K562 (cell line): ENCODE data around the gene AKNA. TPM values are rescaled to one million over a fixed set of nuclear protein-coding genes. Genes with fewer than 3 reads are reported as not detected.

Experiments
- ATAC-seq: fragments of 200-7000 bp; cut with Tn5 transposase; 3 replicates; pipeline ENCODE4 v1.9.1; 2020; ENCODE audit warnings: moderate library complexity
- BruUV-seq: library from RNA; stranded (reverse); fragments of 400-500 nt; replicated peaks from 2 replicates; lab custom pipeline; 2021; lab: Mats Ljungman, UMichigan
- CTCF ChIA-PET: fragments of 300-600 bp; formaldehyde crosslinking; extraction: SDS; loops from one replicate; lab custom pipeline; 2021; ENCODE audit warnings: low intra/inter-chr PET ratio; lab: Yijun Ruan, JAX
- POLR2A ChIA-PET: fragments of 300-600, 350-650 bp; sonication (Branson Sonifier 250); formaldehyde crosslinking; extraction: SDS; loops from one replicate; lab custom pipeline; 2021; ENCODE audit warnings: antibody characterized with exemption, inconsistent platforms; lab: Yijun Ruan, JAX
- DNase-seq, 4 experiments: peaks; one replicate each; pipeline versions ENCODE4 v3.0.0 to v3.0.0-alpha.2; 2011 to 2018; ENCODE audit warnings: low spot score in 3 of 4, mixed read lengths in 3 of 4; ENCODE audit errors: extremely low read depth in 1 of 4
- FAIRE-seq: peaks from 2 replicates; lab custom pipeline; 2011; peaks lifted over from hg19 to GRCh38; lab: Jason Lieb, UNC
- H2AFZ ChIP-seq: 2 replicates; pipeline ENCODE4 v1.6.0; 2011; ENCODE audit warnings: low read depth, low read length, control low read depth, inconsistent platforms
- H3K27ac ChIP-seq: fragments of 200-600 bp; 3 replicates; pipeline ENCODE4 v1.8.0; 2011; ENCODE audit warnings: low read depth, mild to moderate bottlenecking, control low read depth, inconsistent platforms, low read length, moderate library complexity, mixed read lengths; ENCODE audit errors: extremely low read depth
- H3K27me3 ChIP-seq, 2 experiments: fragments of 300-600 bp in 1 of 2; 2 replicates in 1 of 2; 3 replicates in 1 of 2; pipeline versions ENCODE4 v1.6.0 to v1.8.0; 2011; ENCODE audit warnings: inconsistent platforms in 2 of 2, low read length in 2 of 2, mild to moderate bottlenecking in 1 of 2, mixed read lengths in 1 of 2, moderate library complexity in 1 of 2; ENCODE audit not compliant: control insufficient read depth in 2 of 2, insufficient read depth in 2 of 2
- H3K36me3 ChIP-seq: fragments of 300-600 bp; 3 replicates; pipeline ENCODE4 v1.8.0; 2011; ENCODE audit warnings: mild to moderate bottlenecking, low read length, inconsistent platforms; ENCODE audit not compliant: control insufficient read depth, insufficient read depth
- H3K4me1 ChIP-seq, 2 experiments: fragments of 200-600 bp in 1 of 2; replicated peaks in 1 of 2; 2 replicates in 1 of 2; 3 replicates in 1 of 2; pipeline versions ENCODE4 v1.5.1 to v1.8.0; 2011; ENCODE audit warnings: inconsistent platforms in 2 of 2, low read length in 2 of 2, mild to moderate bottlenecking in 1 of 2, mixed read lengths in 1 of 2, moderate library complexity in 1 of 2; ENCODE audit not compliant: control insufficient read depth in 2 of 2, insufficient read depth in 2 of 2
- H3K4me2 ChIP-seq: 2 replicates; pipeline ENCODE4 v1.6.1; 2011; ENCODE audit warnings: low read length, control low read depth, inconsistent platforms, mixed read lengths; ENCODE audit not compliant: insufficient read depth
- H3K4me3 ChIP-seq: fragments of 200-600 bp; sonication (generic), shearing (Covaris generic); 2 replicates; pipeline ENCODE4 v1.5.1; 2016; ENCODE audit warnings: control low read depth, inconsistent platforms
- H3K79me2 ChIP-seq: fragments of 200-600 bp; 3 replicates; pipeline ENCODE4 v1.8.0; 2011; ENCODE audit warnings: low read length, inconsistent platforms; ENCODE audit not compliant: control insufficient read depth, insufficient read depth
- H3K9ac ChIP-seq, 2 experiments: 2 replicates each; pipeline versions ENCODE4 v1.6.0 to v1.6.1; 2011; ENCODE audit warnings: low read depth in 2 of 2, low read length in 2 of 2, control low read depth in 1 of 2, inconsistent platforms in 1 of 2, mild to moderate bottlenecking in 1 of 2, mixed read lengths in 1 of 2; ENCODE audit not compliant: insufficient read depth in 1 of 2
- H3K9me1 ChIP-seq: one replicate; pipeline ENCODE4 v1.6.0; 2011; ENCODE audit warnings: inconsistent platforms, mild to moderate bottlenecking, low read length, moderate library complexity; ENCODE audit not compliant: control insufficient read depth, insufficient read depth
- H3K9me3 ChIP-seq: replicated peaks from 2 replicates; pipeline ENCODE4 v1.5.1; 2011; ENCODE audit warnings: low read depth, low read length, inconsistent platforms; ENCODE audit not compliant: control insufficient read depth, insufficient read depth
- H4K20me1 ChIP-seq: replicated peaks from 2 replicates; pipeline ENCODE4 v1.6.1; 2011; ENCODE audit warnings: low read length, inconsistent platforms, mixed read lengths; ENCODE audit not compliant: control insufficient read depth, insufficient read depth
- POLR3A ChIP-seq: IDR thresholded peaks from 2 replicates; pipeline ENCODE4 v1.6.1; 2011; ENCODE audit warnings: borderline replicate concordance, mild to moderate bottlenecking, moderate library complexity; ENCODE audit not compliant: insufficient read length, insufficient read depth; ENCODE audit errors: extremely low read depth
- RNF219 ChIP-seq: fragments of 250-450 bp; sonication (Bioruptor Pico); IDR thresholded peaks from 2 replicates; pipeline ENCODE4 v1.5.0; 2022; ENCODE audit warnings: mild to moderate bottlenecking
- ZNF24 ChIP-seq: fragments of 450-650 bp; IDR thresholded peaks from 2 replicates; pipeline ENCODE4 v1.6.1; 2016
- WGBS: fragments of 100-300 bp; shearing (Covaris generic); methylation state at CpG from one replicate; pipeline ENCODE4 v1.1.6; 2016; ENCODE audit warnings: low coverage, mixed read lengths; ENCODE audit not compliant: insufficient coverage; ENCODE audit errors: missing lambda C conversion rate; 5-methylcytosine and 5-hydroxymethylcytosine counted together
- in situ Hi-C: fragments of 300-500 bp; cut with MboI; formaldehyde crosslinking; loops from 4 replicates; pipeline ENCODE4 v1.15.0; 2018; ENCODE audit warnings: inconsistent platforms, mixed read lengths
- intact Hi-C: fragments of 100-400 bp; cut with micrococcal nuclease; formaldehyde crosslinking; loops from 2 replicates; pipeline ENCODE4 v1.14.2; 2022
- polyA plus RNA-seq, 8 experiments: library from polyadenylated mRNA; depleted of rRNA in 4 of 8; stranded (reverse) in 5 of 8; unstranded in 3 of 8; fragments of >200 nt; fragmentation: Nextera tagmentation in 2 of 8; fragmentation: Illumina TruSeq in 1 of 8; extraction: Ambion mirVana in 2 of 8; extraction: Trizol in 1 of 8; gene quantifications; 2 replicates each; pipeline versions ENCODE4 v1.2.1 to v1.2.3, GENCODE V29; 2011 to 2014; ENCODE audit warnings: inconsistent platforms in 1 of 8, missing spikeins in 1 of 8
- total RNA-seq, 7 experiments: library from RNA; depleted of rRNA in 6 of 7; stranded (reverse); fragments of >200 nt in 6 of 7; fragmentation: Illumina TruSeq in 2 of 7; extraction: Trizol in 2 of 7; gene quantifications; 2 replicates each; pipeline versions ENCODE4 v1.2.1 to v1.2.3, GENCODE V29; 2011 to 2021; ENCODE audit warnings: low replicate concordance in 1 of 7

AKNA gene
- total and polyA plus RNA-seq, 9 of the 15 experiments (the other 6 are each of a cell fraction or from before 2014, with no cell fraction given), result 0.29 to 20.5 (median 3.9) TPM

- Histone ChIP-seq H2AFZ (no peak overlapping the region), H3K27ac (no peak overlapping the region), H3K4me1 (peaks cover 5 to 11% of the 10 kb centered on the region in 2 experiments; a peak in 4 of 5 replicates), H3K79me2 (no peaks in the 10 kb centered on the region), H3K4me3 (no peak overlapping the region), H3K36me3 (peaks cover 18% of the 10 kb centered on the region; the same call in 2 of the 3 replicates), H3K27me3 (no peaks in the 10 kb centered on the region), H3K9me1 (no peaks in the 10 kb centered on the region), H3K9ac (no peak overlapping the region), H3K4me2 (no peak overlapping the region), H4K20me1 (0 out of 2 replicates have a peak, but pooled peaks cover 4% of the 10 kb centered on the region), H3K9me3 (no peaks in the 10 kb centered on the region)
- WGBS, result 73% methylated on average over 11 of the region's 11 CpGs
- BruUV-seq, result no TSS peak
- ChIA-PET POLR2A (interaction anchor here (1.3 kb wide), 1 partner anchor 10 kb away, joined by 3 read pairs; no protein-coding TSS in a partner anchor), CTCF (no interaction called here)
- FAIRE-seq, result no peak
- TF ChIP-seq RNF219 (CRISPR knock-in tag) (no peak), ZNF24 (peak; percentile 25; the same call in 1 of the 2 replicates), POLR3A (no peak)
- intact Hi-C loops (no loop called here), in situ Hi-C loops (no loop called here)
- DNase-seq, result no peak
- no peak for ATAC-seq
These were observed 43.6 kb downstream of the AKNA start for GRCh38 chr9:114344188-114344566.
